ENCODE results near the gene NEXN.

DNA sequence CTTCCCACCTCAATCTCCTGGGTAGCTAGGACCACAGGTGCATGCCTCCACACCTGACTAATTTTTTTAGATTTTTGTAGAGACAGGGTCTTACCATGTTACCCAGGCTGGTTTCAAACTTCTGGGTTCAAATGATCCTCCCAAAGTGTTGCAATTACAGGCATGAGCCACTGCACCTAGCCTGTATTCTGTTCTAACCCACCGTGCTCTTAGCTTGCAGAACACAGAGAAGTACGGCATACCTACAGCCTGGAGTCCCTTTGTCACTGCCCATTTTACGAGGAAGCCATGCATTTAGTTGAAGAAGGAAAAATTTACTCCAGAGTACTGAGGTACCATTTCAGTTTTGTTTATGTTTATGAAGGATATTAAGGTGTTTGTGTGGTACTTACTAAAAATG is 29.7 kb upstream of the NEXN start:
- TF ChIP-seq ZNF138 (CRISPR knock-in tag; conservative IDR thresholded peaks at IDR 0.05), result no peak
- TF ChIP-seq, protein P1, sequence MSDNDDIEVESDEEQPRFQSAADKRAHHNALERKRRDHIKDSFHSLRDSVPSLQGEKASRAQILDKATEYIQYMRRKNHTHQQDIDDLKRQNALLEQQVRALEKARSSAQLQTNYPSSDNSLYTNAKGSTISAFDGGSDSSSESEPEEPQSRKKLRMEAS (CRISPR knock-in tag; IDR thresholded peaks at IDR 0.05), result no peak
- no peak for TF ChIP-seq NR2C2 (CRISPR knock-in tag; IDR thresholded peaks at IDR 0.05)
- no peak for TF ChIP-seq ESRRA (CRISPR knock-in tag; IDR thresholded peaks at IDR 0.05; ENCODE audit: borderline replicate concordance)
- TF ChIP-seq, protein P2, sequence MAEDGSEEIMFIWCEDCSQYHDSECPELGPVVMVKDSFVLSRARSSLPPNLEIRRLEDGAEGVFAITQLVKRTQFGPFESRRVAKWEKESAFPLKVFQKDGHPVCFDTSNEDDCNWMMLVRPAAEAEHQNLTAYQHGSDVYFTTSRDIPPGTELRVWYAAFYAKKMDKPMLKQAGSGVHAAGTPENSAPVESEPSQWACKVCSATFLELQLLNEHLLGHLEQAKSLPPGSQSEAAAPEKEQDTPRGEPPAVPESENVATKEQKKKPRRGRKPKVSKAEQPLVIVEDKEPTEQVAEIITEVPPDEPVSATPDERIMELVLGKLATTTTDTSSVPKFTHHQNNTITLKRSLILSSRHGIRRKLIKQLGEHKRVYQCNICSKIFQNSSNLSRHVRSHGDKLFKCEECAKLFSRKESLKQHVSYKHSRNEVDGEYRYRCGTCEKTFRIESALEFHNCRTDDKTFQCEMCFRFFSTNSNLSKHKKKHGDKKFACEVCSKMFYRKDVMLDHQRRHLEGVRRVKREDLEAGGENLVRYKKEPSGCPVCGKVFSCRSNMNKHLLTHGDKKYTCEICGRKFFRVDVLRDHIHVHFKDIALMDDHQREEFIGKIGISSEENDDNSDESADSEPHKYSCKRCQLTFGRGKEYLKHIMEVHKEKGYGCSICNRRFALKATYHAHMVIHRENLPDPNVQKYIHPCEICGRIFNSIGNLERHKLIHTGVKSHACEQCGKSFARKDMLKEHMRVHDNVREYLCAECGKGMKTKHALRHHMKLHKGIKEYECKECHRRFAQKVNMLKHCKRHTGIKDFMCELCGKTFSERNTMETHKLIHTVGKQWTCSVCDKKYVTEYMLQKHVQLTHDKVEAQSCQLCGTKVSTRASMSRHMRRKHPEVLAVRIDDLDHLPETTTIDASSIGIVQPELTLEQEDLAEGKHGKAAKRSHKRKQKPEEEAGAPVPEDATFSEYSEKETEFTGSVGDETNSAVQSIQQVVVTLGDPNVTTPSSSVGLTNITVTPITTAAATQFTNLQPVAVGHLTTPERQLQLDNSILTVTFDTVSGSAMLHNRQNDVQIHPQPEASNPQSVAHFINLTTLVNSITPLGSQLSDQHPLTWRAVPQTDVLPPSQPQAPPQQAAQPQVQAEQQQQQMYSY (CRISPR knock-in tag; IDR thresholded peaks at IDR 0.05), result no peak
- TF ChIP-seq, protein P3, sequence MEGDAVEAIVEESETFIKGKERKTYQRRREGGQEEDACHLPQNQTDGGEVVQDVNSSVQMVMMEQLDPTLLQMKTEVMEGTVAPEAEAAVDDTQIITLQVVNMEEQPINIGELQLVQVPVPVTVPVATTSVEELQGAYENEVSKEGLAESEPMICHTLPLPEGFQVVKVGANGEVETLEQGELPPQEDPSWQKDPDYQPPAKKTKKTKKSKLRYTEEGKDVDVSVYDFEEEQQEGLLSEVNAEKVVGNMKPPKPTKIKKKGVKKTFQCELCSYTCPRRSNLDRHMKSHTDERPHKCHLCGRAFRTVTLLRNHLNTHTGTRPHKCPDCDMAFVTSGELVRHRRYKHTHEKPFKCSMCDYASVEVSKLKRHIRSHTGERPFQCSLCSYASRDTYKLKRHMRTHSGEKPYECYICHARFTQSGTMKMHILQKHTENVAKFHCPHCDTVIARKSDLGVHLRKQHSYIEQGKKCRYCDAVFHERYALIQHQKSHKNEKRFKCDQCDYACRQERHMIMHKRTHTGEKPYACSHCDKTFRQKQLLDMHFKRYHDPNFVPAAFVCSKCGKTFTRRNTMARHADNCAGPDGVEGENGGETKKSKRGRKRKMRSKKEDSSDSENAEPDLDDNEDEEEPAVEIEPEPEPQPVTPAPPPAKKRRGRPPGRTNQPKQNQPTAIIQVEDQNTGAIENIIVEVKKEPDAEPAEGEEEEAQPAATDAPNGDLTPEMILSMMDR (IDR thresholded peaks at IDR 0.05), result no peak
